K562 (cell line): ENCODE results near the gene CLCN6. TPM values are rescaled to one million over a fixed set of nuclear protein-coding genes. Genes with fewer than 3 reads are reported as not detected.

Source experiments
- ATAC-seq: fragments of 200-7000 bp; cut with Tn5 transposase; 3 replicates; pipeline ENCODE4 v1.9.1; 2020; ENCODE audit warnings: moderate library complexity
- BruUV-seq: library from RNA; stranded (reverse); fragments of 400-500 nt; replicated peaks from 2 replicates; lab custom pipeline; 2021; lab: Mats Ljungman, UMichigan
- CTCF ChIA-PET: fragments of 300-600 bp; formaldehyde crosslinking; extraction: SDS; loops from one replicate; lab custom pipeline; 2021; ENCODE audit warnings: low intra/inter-chr PET ratio; lab: Yijun Ruan, JAX
- POLR2A ChIA-PET: fragments of 300-600, 350-650 bp; sonication (Branson Sonifier 250); formaldehyde crosslinking; extraction: SDS; loops from one replicate; lab custom pipeline; 2021; ENCODE audit warnings: antibody characterized with exemption, inconsistent platforms; lab: Yijun Ruan, JAX
- DNase-seq, 4 experiments: peaks; one replicate each; pipeline versions ENCODE4 v3.0.0 to v3.0.0-alpha.2; 2011 to 2018; ENCODE audit warnings: low spot score in 3 of 4, mixed read lengths in 3 of 4; ENCODE audit errors: extremely low read depth in 1 of 4
- FAIRE-seq: peaks from 2 replicates; lab custom pipeline; 2011; peaks lifted over from hg19 to GRCh38; lab: Jason Lieb, UNC
- H2AFZ ChIP-seq: 2 replicates; pipeline ENCODE4 v1.6.0; 2011; ENCODE audit warnings: low read depth, low read length, control low read depth, inconsistent platforms
- H3K27ac ChIP-seq: fragments of 200-600 bp; 3 replicates; pipeline ENCODE4 v1.8.0; 2011; ENCODE audit warnings: low read depth, mild to moderate bottlenecking, control low read depth, inconsistent platforms, low read length, moderate library complexity, mixed read lengths; ENCODE audit errors: extremely low read depth
- H3K27me3 ChIP-seq, 2 experiments: fragments of 300-600 bp in 1 of 2; 2 replicates in 1 of 2; 3 replicates in 1 of 2; pipeline versions ENCODE4 v1.6.0 to v1.8.0; 2011; ENCODE audit warnings: inconsistent platforms in 2 of 2, low read length in 2 of 2, mild to moderate bottlenecking in 1 of 2, mixed read lengths in 1 of 2, moderate library complexity in 1 of 2; ENCODE audit not compliant: control insufficient read depth in 2 of 2, insufficient read depth in 2 of 2
- H3K36me3 ChIP-seq: fragments of 300-600 bp; 3 replicates; pipeline ENCODE4 v1.8.0; 2011; ENCODE audit warnings: mild to moderate bottlenecking, low read length, inconsistent platforms; ENCODE audit not compliant: control insufficient read depth, insufficient read depth
- H3K4me1 ChIP-seq, 2 experiments: fragments of 200-600 bp in 1 of 2; replicated peaks in 1 of 2; 2 replicates in 1 of 2; 3 replicates in 1 of 2; pipeline versions ENCODE4 v1.5.1 to v1.8.0; 2011; ENCODE audit warnings: inconsistent platforms in 2 of 2, low read length in 2 of 2, mild to moderate bottlenecking in 1 of 2, mixed read lengths in 1 of 2, moderate library complexity in 1 of 2; ENCODE audit not compliant: control insufficient read depth in 2 of 2, insufficient read depth in 2 of 2
- H3K4me2 ChIP-seq: 2 replicates; pipeline ENCODE4 v1.6.1; 2011; ENCODE audit warnings: low read length, control low read depth, inconsistent platforms, mixed read lengths; ENCODE audit not compliant: insufficient read depth
- H3K4me3 ChIP-seq: fragments of 200-600 bp; sonication (generic), shearing (Covaris generic); 2 replicates; pipeline ENCODE4 v1.5.1; 2016; ENCODE audit warnings: control low read depth, inconsistent platforms
- H3K79me2 ChIP-seq: fragments of 200-600 bp; 3 replicates; pipeline ENCODE4 v1.8.0; 2011; ENCODE audit warnings: low read length, inconsistent platforms; ENCODE audit not compliant: control insufficient read depth, insufficient read depth
- H3K9ac ChIP-seq, 2 experiments: 2 replicates each; pipeline versions ENCODE4 v1.6.0 to v1.6.1; 2011; ENCODE audit warnings: low read depth in 2 of 2, low read length in 2 of 2, control low read depth in 1 of 2, inconsistent platforms in 1 of 2, mild to moderate bottlenecking in 1 of 2, mixed read lengths in 1 of 2; ENCODE audit not compliant: insufficient read depth in 1 of 2
- H3K9me1 ChIP-seq: one replicate; pipeline ENCODE4 v1.6.0; 2011; ENCODE audit warnings: inconsistent platforms, mild to moderate bottlenecking, low read length, moderate library complexity; ENCODE audit not compliant: control insufficient read depth, insufficient read depth
- H3K9me3 ChIP-seq: replicated peaks from 2 replicates; pipeline ENCODE4 v1.5.1; 2011; ENCODE audit warnings: low read depth, low read length, inconsistent platforms; ENCODE audit not compliant: control insufficient read depth, insufficient read depth
- H4K20me1 ChIP-seq: replicated peaks from 2 replicates; pipeline ENCODE4 v1.6.1; 2011; ENCODE audit warnings: low read length, inconsistent platforms, mixed read lengths; ENCODE audit not compliant: control insufficient read depth, insufficient read depth
- BCOR ChIP-seq: fragments of 450-650 bp; IDR thresholded peaks from 2 replicates; pipeline ENCODE4 v1.6.1; 2016
- ELF1 ChIP-seq: fragments of 200-800 bp; sonication (Bioruptor generic); IDR thresholded peaks from 2 replicates; pipeline ENCODE4 v1.6.1; 2016; ENCODE audit warnings: missing genetic modification characterization, missing compliant biosample characterization
- ESRRA ChIP-seq: fragments of 450-650 bp; IDR thresholded peaks from 2 replicates; pipeline ENCODE4 v1.6.1; 2014; ENCODE audit warnings: low read depth, mild to moderate bottlenecking, moderate library complexity, borderline replicate concordance
- KDM1A ChIP-seq, 2 experiments: fragments of 450-650 bp; IDR thresholded peaks; 2 replicates each; pipeline ENCODE4 v1.6.1; 2016; ENCODE audit warnings: mild to moderate bottlenecking in 2 of 2
- PTBP1 ChIP-seq: fragments of 200-400 bp; formaldehyde crosslinking; IDR thresholded peaks from 2 replicates; pipeline ENCODE4 v1.6.1; 2017; ENCODE audit warnings: low read depth, low read length
- RBM25 ChIP-seq: fragments of 200-400 bp; formaldehyde crosslinking; IDR thresholded peaks from 2 replicates; pipeline ENCODE4 v1.6.1; 2018; ENCODE audit warnings: low read length, low read depth, moderate library complexity; ENCODE audit not compliant: severe bottlenecking
- SMARCA5 ChIP-seq: fragments of 450-650 bp; IDR thresholded peaks from 2 replicates; pipeline ENCODE4 v1.6.1; 2016
- YY1 ChIP-seq, 3 experiments: IDR thresholded peaks; 2 replicates each; pipeline ENCODE4 v1.6.1; 2011; ENCODE audit warnings: low read length in 2 of 3, mild to moderate bottlenecking in 2 of 3, moderate library complexity in 2 of 3, borderline replicate concordance in 1 of 3, control low read depth in 1 of 3, low read depth in 1 of 3; ENCODE audit not compliant: insufficient read depth in 3 of 3, insufficient replicate concordance in 2 of 3, control insufficient read depth in 1 of 3, insufficient read length in 1 of 3; ENCODE audit errors: extremely low read depth in 1 of 3
- ZNF121 ChIP-seq: sonication (generic); formaldehyde crosslinking; conservative IDR thresholded peaks from 2 replicates; pipeline ENCODE4 v1.8.0; 2022; ENCODE audit warnings: missing genetic modification reagents
- WGBS: fragments of 100-300 bp; shearing (Covaris generic); methylation state at CpG from one replicate; pipeline ENCODE4 v1.1.6; 2016; ENCODE audit warnings: low coverage, mixed read lengths; ENCODE audit not compliant: insufficient coverage; ENCODE audit errors: missing lambda C conversion rate; 5-methylcytosine and 5-hydroxymethylcytosine counted together
- in situ Hi-C: fragments of 300-500 bp; cut with MboI; formaldehyde crosslinking; loops from 4 replicates; pipeline ENCODE4 v1.15.0; 2018; ENCODE audit warnings: inconsistent platforms, mixed read lengths
- intact Hi-C: fragments of 100-400 bp; cut with micrococcal nuclease; formaldehyde crosslinking; loops from 2 replicates; pipeline ENCODE4 v1.14.2; 2022
- polyA plus RNA-seq, 8 experiments: library from polyadenylated mRNA; depleted of rRNA in 4 of 8; stranded (reverse) in 5 of 8; unstranded in 3 of 8; fragments of >200 nt; fragmentation: Nextera tagmentation in 2 of 8; fragmentation: Illumina TruSeq in 1 of 8; extraction: Ambion mirVana in 2 of 8; extraction: Trizol in 1 of 8; gene quantifications; 2 replicates each; pipeline versions ENCODE4 v1.2.1 to v1.2.3, GENCODE V29; 2011 to 2014; ENCODE audit warnings: inconsistent platforms in 1 of 8, missing spikeins in 1 of 8
- small RNA-seq: library from RNA; depleted of rRNA; stranded (forward); fragments of <200 nt; gene quantifications from one replicate; pipeline ENCODE3, GENCODE V24; 2014
- total RNA-seq, 7 experiments: library from RNA; depleted of rRNA in 6 of 7; stranded (reverse); fragments of >200 nt in 6 of 7; fragmentation: Illumina TruSeq in 2 of 7; extraction: Trizol in 2 of 7; gene quantifications; 2 replicates each; pipeline versions ENCODE4 v1.2.1 to v1.2.3, GENCODE V29; 2011 to 2021; ENCODE audit warnings: low replicate concordance in 1 of 7

Gene CLCN6
- total and polyA plus RNA-seq, 9 of the 15 experiments (the other 6 are each of a cell fraction or from before 2014, with no cell fraction given): 2.0 to 21.8 (median 13.6) TPM

GRCh38 chr1:11891433-11892186, 85.6 kb downstream of the CLCN6 start:
- Histone ChIP-seq H3K79me2 (no peaks in the 10 kb centered on the region), H3K9me3 (no peaks in the 10 kb centered on the region), H2AFZ (no peak overlapping the region), H3K4me1 (peaks cover 6 to 25% of the 10 kb centered on the region in 2 experiments; a peak in 4 of 5 replicates), H3K27ac (no peak overlapping the region)
- in situ Hi-C loops (no loop called here), intact Hi-C loops (no loop called here)
- no peak for FAIRE-seq
- CTCF ChIA-PET: interaction anchor here (0.6 to 6.9 kb wide), 4 partner anchors 49 to 135 kb away, joined by 3 to 93 read pairs (median 4); no protein-coding TSS in a partner anchor
- TF ChIP-seq ELF1 (tag) (no peak), SMARCA5 (peak; percentile 51; the same call in 1 of the 2 replicates), KDM1A (IDR thresholded peaks at IDR 0.05) (peak; percentile 65 to 67), BCOR (peak; percentile 78), YY1 (IDR thresholded peaks at IDR 0.05; ENCODE audit: borderline replicate concordance in 1 of 3, control insufficient read depth in 1 of 3, extremely low read depth in 1 of 3, insufficient read depth in 3 of 3, insufficient read length in 1 of 3, insufficient replicate concordance in 2 of 3, low read depth in 1 of 3, low read length in 2 of 3) (peak in 1 of 3 experiments; percentile 28), ESRRA (no peak), RBM25 (peak; percentile 84), ZNF121 (CRISPR knock-in tag) (peak; percentile 93), PTBP1 (0 out of 2 replicates have a peak, but pooled peaks have one; percentile 66)
- TF ChIP-seq, all 486 proteins: peak for 7
- H3K4me2 ChIP-seq: no peak overlapping the region
- no peak overlapping the region for H3K4me3 ChIP-seq
- no peaks in the 10 kb centered on the region for H3K36me3 ChIP-seq
- WGBS: 27% methylated on average over 6 of the region's 6 CpGs
- no peak for DNase-seq
- no TSS peak for BruUV-seq
- no peaks in the 10 kb centered on the region for H3K9me1 ChIP-seq
- no peak for ATAC-seq
- POLR2A ChIA-PET: interaction anchor here (0.8 to 7.8 kb wide), 7 partner anchors 9 to 85 kb away, joined by 3 to 93 read pairs (median 5); no protein-coding TSS in a partner anchor
- H3K9ac ChIP-seq: peak overlapping the region in 1 of 2 experiments; percentile 75; a peak in 1 of 4 replicates
- 0 out of 5 replicates have a peak, but pooled peaks cover 0 to 3% of the 10 kb centered on the region in 2 experiments for H3K27me3 ChIP-seq
- H4K20me1 ChIP-seq: no peaks in the 10 kb centered on the region

Small RNA genes within 50 kb of the gene (small RNA-seq; reads per million reads assigned to genes)
- gene RF02156: not detected
- not detected for gene RF02157
- not detected for gene RF02158

Other genes with a start within 250 kb of the CLCN6 start
Only the 7 nearest of the 14 such genes appear.
- not detected in 2 replicates for gene DRAXIN, start 114.5 kb upstream of the CLCN6 start, total RNA-seq (2014; rRNA removed)
- gene DRAXIN, start 114.5 kb upstream of the CLCN6 start, total RNA-seq (2014; rRNA removed; fragmentation: Illumina TruSeq; extraction: Trizol): 0.04 TPM in 1 of 2 replicates, not detected in the other
- gene DRAXIN, start 114.5 kb upstream of the CLCN6 start, total RNA-seq (2015; rRNA removed; fragmentation: Illumina TruSeq; extraction: Trizol): under 0.01 TPM in 1 of 2 replicates, not detected in the other
- gene DRAXIN, start 114.5 kb upstream of the CLCN6 start, total RNA-seq (2021): not detected in 2 replicates
- 0.01 TPM in 1 of 2 replicates, not detected in the other for gene DRAXIN, start 114.5 kb upstream of the CLCN6 start, polyA plus RNA-seq (2011; rRNA removed)
- not detected in 2 replicates for gene DRAXIN, start 114.5 kb upstream of the CLCN6 start, polyA plus RNA-seq (2014; fragmentation: Illumina TruSeq; extraction: Trizol)
- gene DRAXIN, start 114.5 kb upstream of the CLCN6 start, polyA plus RNA-seq (2014; fragmentation: Nextera tagmentation; extraction: Ambion mirVana): under 1 TPM in 1 of 2 experiments, not detected in 1; 0.01 TPM
- gene DRAXIN, start 114.5 kb upstream of the CLCN6 start, polyA plus RNA-seq (2014; rRNA removed): 0.01 TPM in 1 of 2 replicates, not detected in the other
- gene AGTRAP, start 70.1 kb upstream of the CLCN6 start, total RNA-seq (2014; rRNA removed): 89.3 and 118 TPM in 2 replicates
- 15.5 and 26.8 TPM in 2 replicates for gene AGTRAP, start 70.1 kb upstream of the CLCN6 start, total RNA-seq (2014; rRNA removed; fragmentation: Illumina TruSeq; extraction: Trizol)
- 53.7 and 57.5 TPM in 2 replicates for gene AGTRAP, start 70.1 kb upstream of the CLCN6 start, total RNA-seq (2015; rRNA removed; fragmentation: Illumina TruSeq; extraction: Trizol)
- 81.6 and 85.8 TPM in 2 replicates for gene AGTRAP, start 70.1 kb upstream of the CLCN6 start, total RNA-seq (2021)
- 48.5 and 76.2 TPM in 2 replicates for gene AGTRAP, start 70.1 kb upstream of the CLCN6 start, polyA plus RNA-seq (2011; rRNA removed)
- gene AGTRAP, start 70.1 kb upstream of the CLCN6 start, polyA plus RNA-seq (2014; fragmentation: Illumina TruSeq; extraction: Trizol): 81.4 and 99.0 TPM in 2 replicates
- 10 to 100 TPM; 31.4 to 51.5 TPM for gene AGTRAP, start 70.1 kb upstream of the CLCN6 start, polyA plus RNA-seq (2014; fragmentation: Nextera tagmentation; extraction: Ambion mirVana)
- gene AGTRAP, start 70.1 kb upstream of the CLCN6 start, polyA plus RNA-seq (2014; rRNA removed): 105 TPM in 2 replicates
- 0.37 and 0.73 TPM in 2 replicates for gene C1orf167, start 44.0 kb upstream of the CLCN6 start, total RNA-seq (2014; rRNA removed)
- 0.10 and 0.29 TPM in 2 replicates for gene C1orf167, start 44.0 kb upstream of the CLCN6 start, total RNA-seq (2014; rRNA removed; fragmentation: Illumina TruSeq; extraction: Trizol)
- 0.22 and 0.53 TPM in 2 replicates for gene C1orf167, start 44.0 kb upstream of the CLCN6 start, total RNA-seq (2015; rRNA removed; fragmentation: Illumina TruSeq; extraction: Trizol)
- gene C1orf167, start 44.0 kb upstream of the CLCN6 start, total RNA-seq (2021): 0.82 and 1.2 TPM in 2 replicates
- 0.29 and 0.73 TPM in 2 replicates for gene C1orf167, start 44.0 kb upstream of the CLCN6 start, polyA plus RNA-seq (2011; rRNA removed)
- 0.29 and 0.31 TPM in 2 replicates for gene C1orf167, start 44.0 kb upstream of the CLCN6 start, polyA plus RNA-seq (2014; fragmentation: Illumina TruSeq; extraction: Trizol)
- gene C1orf167, start 44.0 kb upstream of the CLCN6 start, polyA plus RNA-seq (2014; fragmentation: Nextera tagmentation; extraction: Ambion mirVana): not detected
- 0.86 and 0.94 TPM in 2 replicates for gene C1orf167, start 44.0 kb upstream of the CLCN6 start, polyA plus RNA-seq (2014; rRNA removed)
- gene MTHFR, start 227 bp upstream of the CLCN6 start, total RNA-seq (2014; rRNA removed): 77.9 and 94.5 TPM in 2 replicates
- 45.3 and 45.6 TPM in 2 replicates for gene MTHFR, start 227 bp upstream of the CLCN6 start, total RNA-seq (2014; rRNA removed; fragmentation: Illumina TruSeq; extraction: Trizol)
- gene MTHFR, start 227 bp upstream of the CLCN6 start, total RNA-seq (2015; rRNA removed; fragmentation: Illumina TruSeq; extraction: Trizol): 65.4 and 66.1 TPM in 2 replicates
- 94.1 and 104 TPM in 2 replicates for gene MTHFR, start 227 bp upstream of the CLCN6 start, total RNA-seq (2021)
- gene MTHFR, start 227 bp upstream of the CLCN6 start, polyA plus RNA-seq (2011; rRNA removed): 47.6 and 56.6 TPM in 2 replicates
- gene MTHFR, start 227 bp upstream of the CLCN6 start, polyA plus RNA-seq (2014; fragmentation: Illumina TruSeq; extraction: Trizol): 62.6 and 78.7 TPM in 2 replicates
- 1 to 10 TPM; 5.0 to 5.4 TPM for gene MTHFR, start 227 bp upstream of the CLCN6 start, polyA plus RNA-seq (2014; fragmentation: Nextera tagmentation; extraction: Ambion mirVana)
- gene MTHFR, start 227 bp upstream of the CLCN6 start, polyA plus RNA-seq (2014; rRNA removed): 57.3 and 72.7 TPM in 2 replicates
- not detected in 2 replicates for gene NPPA, start 41.6 kb downstream of the CLCN6 start, total RNA-seq (2014; rRNA removed)
- gene NPPA, start 41.6 kb downstream of the CLCN6 start, total RNA-seq (2014; rRNA removed; fragmentation: Illumina TruSeq; extraction: Trizol): not detected in 2 replicates
- gene NPPA, start 41.6 kb downstream of the CLCN6 start, total RNA-seq (2015; rRNA removed; fragmentation: Illumina TruSeq; extraction: Trizol): not detected in 2 replicates
- gene NPPA, start 41.6 kb downstream of the CLCN6 start, total RNA-seq (2021): not detected in 2 replicates
- gene NPPA, start 41.6 kb downstream of the CLCN6 start, polyA plus RNA-seq (2011; rRNA removed): not detected in 2 replicates
- not detected in 2 replicates for gene NPPA, start 41.6 kb downstream of the CLCN6 start, polyA plus RNA-seq (2014; fragmentation: Illumina TruSeq; extraction: Trizol)
- gene NPPA, start 41.6 kb downstream of the CLCN6 start, polyA plus RNA-seq (2014; fragmentation: Nextera tagmentation; extraction: Ambion mirVana): not detected
- gene NPPA, start 41.6 kb downstream of the CLCN6 start, polyA plus RNA-seq (2014; rRNA removed): not detected in 2 replicates
- not detected in 2 replicates for gene NPPB, start 52.8 kb downstream of the CLCN6 start, total RNA-seq (2014; rRNA removed)
- not detected in 2 replicates for gene NPPB, start 52.8 kb downstream of the CLCN6 start, total RNA-seq (2014; rRNA removed; fragmentation: Illumina TruSeq; extraction: Trizol)
- not detected in 2 replicates for gene NPPB, start 52.8 kb downstream of the CLCN6 start, total RNA-seq (2015; rRNA removed; fragmentation: Illumina TruSeq; extraction: Trizol)
- gene NPPB, start 52.8 kb downstream of the CLCN6 start, total RNA-seq (2021): not detected in 2 replicates
- not detected in 2 replicates for gene NPPB, start 52.8 kb downstream of the CLCN6 start, polyA plus RNA-seq (2011; rRNA removed)
- gene NPPB, start 52.8 kb downstream of the CLCN6 start, polyA plus RNA-seq (2014; fragmentation: Illumina TruSeq; extraction: Trizol): not detected in 2 replicates
- not detected for gene NPPB, start 52.8 kb downstream of the CLCN6 start, polyA plus RNA-seq (2014; fragmentation: Nextera tagmentation; extraction: Ambion mirVana)
- gene NPPB, start 52.8 kb downstream of the CLCN6 start, polyA plus RNA-seq (2014; rRNA removed): not detected in 2 replicates
- 55.0 and 62.5 TPM in 2 replicates for gene KIAA2013, start 120.2 kb downstream of the CLCN6 start, total RNA-seq (2014; rRNA removed)
- gene KIAA2013, start 120.2 kb downstream of the CLCN6 start, total RNA-seq (2014; rRNA removed; fragmentation: Illumina TruSeq; extraction: Trizol): 10.8 and 12.9 TPM in 2 replicates
- gene KIAA2013, start 120.2 kb downstream of the CLCN6 start, total RNA-seq (2015; rRNA removed; fragmentation: Illumina TruSeq; extraction: Trizol): 36.8 TPM in 2 replicates
- 57.1 and 57.6 TPM in 2 replicates for gene KIAA2013, start 120.2 kb downstream of the CLCN6 start, total RNA-seq (2021)
- gene KIAA2013, start 120.2 kb downstream of the CLCN6 start, polyA plus RNA-seq (2011; rRNA removed): 38.8 and 61.3 TPM in 2 replicates
- 21.8 and 34.4 TPM in 2 replicates for gene KIAA2013, start 120.2 kb downstream of the CLCN6 start, polyA plus RNA-seq (2014; fragmentation: Illumina TruSeq; extraction: Trizol)
- 1 to 10 TPM; 2.2 to 3.0 TPM for gene KIAA2013, start 120.2 kb downstream of the CLCN6 start, polyA plus RNA-seq (2014; fragmentation: Nextera tagmentation; extraction: Ambion mirVana)
- gene KIAA2013, start 120.2 kb downstream of the CLCN6 start, polyA plus RNA-seq (2014; rRNA removed): 50.7 and 56.7 TPM in 2 replicates